ENCODE data around the gene TMEM213.
A peak's percentile ranks its signal among the peaks of the same experiment; 100 is the strongest.

Gene TMEM213

DNA sequence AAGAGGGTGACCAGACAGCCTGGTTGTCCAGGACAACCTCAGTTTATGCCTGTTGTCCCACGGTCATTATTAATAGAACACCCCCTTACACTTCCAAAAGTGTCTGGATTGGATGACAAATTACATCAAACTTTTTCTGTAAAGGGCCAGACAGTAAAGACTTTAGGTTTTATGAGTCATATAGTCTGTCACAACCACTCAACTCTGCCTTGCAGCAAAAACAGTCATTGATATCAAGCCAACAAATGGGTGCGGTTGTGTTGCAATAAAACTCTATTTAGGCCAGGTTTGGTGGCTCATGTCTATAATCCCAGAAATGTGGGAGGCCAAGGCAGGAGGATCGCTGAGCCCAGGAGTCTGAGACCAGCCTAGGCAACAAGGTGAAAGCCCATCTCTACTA, 66.9 kb downstream of the TMEM213 start:
- H3K9me3 ChIP-seq (replicated peaks in 1 of 11), result peaks cover 0 to 6% (median 1%) of the 10 kb centered on the region in 11 experiments; a peak in 6 of 22 replicates
- H3K27ac ChIP-seq, result peak overlapping the region in 2 of 11 experiments; percentile 46 to 52; a peak in 4 of 22 replicates
- H3K9ac ChIP-seq, result no peak overlapping the region
- H4K20me1 ChIP-seq, result no peaks in the 10 kb centered on the region
- peak in 4 of 11 experiments; percentile 8 to 34 (median 22); a peak in 2 of 22 replicates for TF ChIP-seq Cebpa-rat (IDR thresholded peaks at IDR 0.05)
- H3K36me3 ChIP-seq, result peaks cover 19 to 78% (median 61%) of the 10 kb centered on the region in 11 experiments
- H3K4me3 ChIP-seq, result no peak overlapping the region
- H3K27me3 ChIP-seq, result no peaks in the 10 kb centered on the region
- H3K4me2 ChIP-seq, result peak overlapping the region in 3 of 11 experiments; percentile 7 to 19 (median 18); a peak in 2 of 22 replicates
- peaks cover 0 to 21% (median 0%) of the 10 kb centered on the region in 10 experiments; a peak in 8 of 20 replicates for H3K4me1 ChIP-seq

DNA sequence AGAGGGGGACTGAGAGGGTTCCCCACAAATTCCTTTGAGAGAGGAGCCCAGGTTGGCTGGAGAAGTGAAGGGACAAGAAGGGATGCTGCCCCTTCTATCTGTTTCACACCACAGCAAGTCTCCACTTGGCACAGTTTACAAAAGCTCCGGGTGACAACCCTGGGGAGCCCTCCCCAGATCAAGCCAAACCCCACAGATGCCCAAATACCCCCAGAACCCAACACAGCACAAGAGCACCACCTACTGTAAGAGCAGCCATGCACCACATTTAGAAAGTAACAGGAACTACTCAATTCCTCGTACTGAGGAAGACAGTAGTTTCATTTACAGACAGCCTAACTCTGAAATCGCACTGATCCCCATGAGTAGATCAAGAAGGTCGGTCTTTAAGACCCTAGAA, 68.0 kb downstream of the TMEM213 start:
- H3K36me3 ChIP-seq, result peaks cover 15 to 78% (median 60%) of the 10 kb centered on the region in 11 experiments; a peak in 21 of 22 replicates
- no peak overlapping the region; a peak in 1 of 22 replicates for H3K4me2 ChIP-seq
- peak overlapping the region in 2 of 11 experiments; percentile 46 to 52; a peak in 1 of 22 replicates for H3K27ac ChIP-seq
- H4K20me1 ChIP-seq, result no peaks in the 10 kb centered on the region
- H3K9ac ChIP-seq, result no peak overlapping the region
- peaks cover 0 to 21% (median 0%) of the 10 kb centered on the region in 10 experiments; a peak in 8 of 20 replicates for H3K4me1 ChIP-seq
- H3K4me3 ChIP-seq, result no peak overlapping the region
- no peaks in the 10 kb centered on the region for H3K27me3 ChIP-seq
- TF ChIP-seq Cebpa-rat (IDR thresholded peaks at IDR 0.05), result no peak
- H3K9me3 ChIP-seq (replicated peaks in 1 of 11), result peaks cover 0 to 3% (median 0%) of the 10 kb centered on the region in 11 experiments; a peak in 2 of 22 replicates

DNA sequence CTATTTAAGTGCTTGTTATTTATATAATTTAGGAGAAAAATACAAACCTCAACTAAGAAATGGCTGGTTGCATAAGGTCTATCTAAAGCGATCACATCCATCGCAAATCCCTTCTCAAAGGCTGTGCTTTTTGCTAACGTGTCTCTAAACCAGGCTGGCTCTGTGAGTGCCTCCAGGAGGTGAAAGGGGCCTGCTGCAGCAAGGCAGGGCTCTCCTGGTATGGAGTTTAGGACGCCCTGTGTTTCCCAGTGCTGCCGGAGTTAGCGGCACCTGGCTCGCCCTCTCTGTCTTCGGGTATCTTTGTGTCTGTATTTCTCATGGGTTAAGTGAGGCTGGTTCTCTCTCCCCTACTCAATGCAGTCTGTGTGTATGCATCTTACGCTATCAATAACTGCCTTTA, 68.6 kb downstream of the TMEM213 start:
- Histone ChIP-seq H3K27me3 (no peaks in the 10 kb centered on the region), H3K9me3 (replicated peaks in 1 of 11) (no peaks in the 10 kb centered on the region), H3K9ac (no peak overlapping the region), H3K27ac (no peak overlapping the region), H3K4me3 (no peak overlapping the region), H3K4me2 (no peak overlapping the region), H3K4me1 (peaks cover 0 to 21% (median 0%) of the 10 kb centered on the region in 10 experiments; a peak in 8 of 20 replicates), H3K36me3 (peaks cover 16 to 78% (median 58%) of the 10 kb centered on the region in 11 experiments; a peak in 21 of 22 replicates), H4K20me1 (no peaks in the 10 kb centered on the region)
- TF ChIP-seq Cebpa-rat (IDR thresholded peaks at IDR 0.05), result no peak

DNA sequence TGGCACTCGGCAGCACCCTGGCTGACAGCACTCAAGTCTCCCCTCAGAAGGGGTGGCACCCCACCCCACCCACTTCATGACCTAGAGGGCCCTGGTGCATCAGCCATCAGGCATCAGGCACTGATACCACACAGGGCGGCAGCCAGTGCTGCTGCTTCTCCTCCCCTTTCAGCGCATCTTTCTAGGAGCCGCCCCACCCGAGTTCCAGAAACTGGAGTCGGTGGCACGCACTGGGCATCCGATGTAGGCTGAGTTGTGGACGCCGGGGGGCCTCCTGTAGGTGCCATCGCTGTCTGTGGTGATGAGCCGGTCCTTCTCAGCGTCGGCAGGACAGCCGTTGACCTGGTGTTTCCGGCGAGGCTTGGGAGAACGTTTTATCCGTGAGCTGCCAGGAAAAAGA, 70.0 kb downstream of the TMEM213 start:
- H3K4me2 ChIP-seq, result no peak overlapping the region
- H3K36me3 ChIP-seq, result peaks cover 16 to 78% (median 57%) of the 10 kb centered on the region in 11 experiments; a peak in 20 of 22 replicates
- H3K9ac ChIP-seq, result no peak overlapping the region
- no peaks in the 10 kb centered on the region for H3K9me3 ChIP-seq (replicated peaks in 1 of 11)
- no peak overlapping the region for H3K27ac ChIP-seq
- H3K4me3 ChIP-seq, result no peak overlapping the region
- peaks cover 0 to 21% (median 0%) of the 10 kb centered on the region in 10 experiments; a peak in 8 of 20 replicates for H3K4me1 ChIP-seq
- TF ChIP-seq Cebpa-rat (IDR thresholded peaks at IDR 0.05), result no peak
- H4K20me1 ChIP-seq, result no peaks in the 10 kb centered on the region
- no peaks in the 10 kb centered on the region for H3K27me3 ChIP-seq

DNA sequence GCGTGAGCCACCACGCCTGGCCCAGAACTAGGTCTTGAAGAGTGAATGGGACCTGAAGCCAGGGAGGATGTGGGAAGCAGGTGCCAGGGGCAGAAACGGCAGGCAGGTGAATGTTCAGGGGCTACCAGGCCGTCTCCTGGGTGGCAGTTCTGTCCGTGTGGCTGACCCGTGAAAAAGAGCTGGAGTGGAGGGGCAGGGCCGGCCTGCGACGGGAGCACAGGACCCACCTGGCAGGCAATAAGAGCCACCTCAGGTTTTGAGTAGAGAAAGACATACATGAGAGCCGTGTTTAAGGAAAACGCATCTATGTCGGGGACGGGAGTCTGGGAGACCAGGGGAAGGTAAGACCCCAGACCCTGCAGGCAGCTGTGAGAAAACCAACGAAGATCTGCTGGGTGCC, 70.9 kb downstream of the TMEM213 start:
- no peaks in the 10 kb centered on the region for H3K27me3 ChIP-seq
- H3K9me3 ChIP-seq (replicated peaks in 1 of 11), result no peaks in the 10 kb centered on the region
- H3K9ac ChIP-seq, result no peak overlapping the region
- H3K4me3 ChIP-seq, result no peak overlapping the region
- no peak overlapping the region for H3K27ac ChIP-seq
- H3K4me2 ChIP-seq, result no peak overlapping the region
- H3K4me1 ChIP-seq, result peaks cover 0 to 21% (median 0%) of the 10 kb centered on the region in 10 experiments; a peak in 8 of 20 replicates
- TF ChIP-seq Cebpa-rat (IDR thresholded peaks at IDR 0.05), result no peak
- no peaks in the 10 kb centered on the region for H4K20me1 ChIP-seq
- H3K36me3 ChIP-seq, result peaks cover 16 to 69% (median 54%) of the 10 kb centered on the region in 11 experiments; a peak in 20 of 22 replicates

DNA sequence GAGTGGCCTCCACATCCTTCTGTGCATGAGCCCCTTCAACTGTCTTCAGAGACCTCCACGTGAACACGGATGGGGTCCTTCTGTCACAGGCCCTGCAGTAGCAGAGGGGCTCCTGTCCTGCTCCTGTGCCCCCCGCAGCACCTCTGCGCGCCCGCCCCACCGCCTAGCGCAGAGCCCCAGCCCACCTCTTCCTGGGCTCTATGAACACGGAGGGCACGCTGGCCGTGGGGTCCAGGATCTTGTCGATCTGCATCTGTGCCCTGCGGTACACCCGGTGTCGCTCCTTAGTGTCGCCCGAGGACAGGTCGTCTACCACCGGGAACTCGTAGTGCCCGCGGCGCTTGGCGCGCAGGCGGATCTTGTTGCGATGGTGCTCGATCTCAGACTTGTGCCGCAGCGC, 71.6 kb downstream of the TMEM213 start:
- no peaks in the 10 kb centered on the region for H4K20me1 ChIP-seq
- H3K27ac ChIP-seq, result no peak overlapping the region
- TF ChIP-seq Cebpa-rat (IDR thresholded peaks at IDR 0.05), result no peak
- H3K9me3 ChIP-seq (replicated peaks in 1 of 11), result no peaks in the 10 kb centered on the region
- H3K4me2 ChIP-seq, result no peak overlapping the region
- no peaks in the 10 kb centered on the region for H3K27me3 ChIP-seq
- H3K4me1 ChIP-seq, result peaks cover 0 to 14% (median 0%) of the 10 kb centered on the region in 10 experiments; a peak in 8 of 20 replicates
- H3K36me3 ChIP-seq, result peaks cover 16 to 63% (median 49%) of the 10 kb centered on the region in 11 experiments; a peak in 20 of 22 replicates
- no peak overlapping the region for H3K4me3 ChIP-seq
- no peak overlapping the region for H3K9ac ChIP-seq

DNA sequence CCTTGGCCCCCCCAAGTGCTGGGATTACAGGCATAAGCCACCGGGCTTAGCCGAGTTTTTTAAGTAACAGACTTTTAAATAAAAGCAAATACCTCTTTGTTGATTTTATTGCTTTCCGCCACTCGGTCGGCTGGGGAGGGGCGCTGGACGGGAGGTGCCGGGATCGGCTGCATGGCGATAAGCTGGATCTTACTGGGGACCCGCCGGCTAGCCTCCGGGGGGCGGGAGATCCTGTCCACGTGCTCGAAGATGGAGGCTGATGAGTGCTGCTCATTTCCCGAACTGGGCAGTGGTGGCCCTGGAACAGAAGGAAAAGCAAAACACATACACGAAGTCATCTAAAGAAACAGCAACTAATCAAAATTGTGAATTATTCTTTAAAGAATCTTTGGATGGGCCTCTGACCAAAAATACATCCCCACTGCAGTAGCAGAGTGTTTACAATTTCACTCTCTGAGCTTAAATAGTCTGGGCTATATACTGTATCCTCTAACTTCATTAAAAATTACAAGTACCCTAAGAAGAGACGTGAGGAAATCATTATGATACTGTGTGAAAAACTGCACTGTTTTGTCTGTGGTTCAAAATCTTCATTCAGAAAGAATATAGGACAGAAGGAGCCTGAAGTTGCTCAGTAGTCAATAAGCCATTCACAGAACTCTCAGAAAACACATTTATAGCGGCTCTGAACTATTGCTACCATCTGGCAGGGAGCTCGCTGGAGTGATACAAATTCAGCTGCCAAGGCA, 73.4 kb downstream of the TMEM213 start:
- no peak overlapping the region for H3K4me2 ChIP-seq
- TF ChIP-seq Cebpa-rat (IDR thresholded peaks at IDR 0.05), result no peak

DNA sequence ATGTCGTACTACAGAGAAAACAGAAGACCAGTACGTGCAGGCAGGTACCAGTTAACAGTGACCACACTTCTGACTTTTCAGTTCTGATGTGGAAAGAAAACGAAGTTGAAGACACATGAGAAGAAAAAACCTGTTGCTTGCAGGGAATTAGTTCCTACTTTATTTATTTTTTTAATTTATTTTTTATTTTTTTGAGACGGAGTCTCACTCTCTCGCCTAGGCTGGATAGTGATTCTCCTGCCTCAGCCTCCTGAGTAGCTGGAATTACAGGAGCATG, 74.0 kb downstream of the TMEM213 start:
- TF ChIP-seq Cebpa-rat (IDR thresholded peaks at IDR 0.05), result no peak
- H3K27ac ChIP-seq, result no peak overlapping the region
- H3K36me3 ChIP-seq, result peaks cover 16 to 74% (median 46%) of the 10 kb centered on the region in 11 experiments; a peak in 20 of 22 replicates
- H4K20me1 ChIP-seq, result no peaks in the 10 kb centered on the region
- no peak overlapping the region for H3K9ac ChIP-seq
- no peak overlapping the region for H3K4me2 ChIP-seq
- H3K4me1 ChIP-seq, result peaks cover 0 to 9% (median 6%) of the 10 kb centered on the region in 10 experiments; a peak in 7 of 20 replicates
- H3K27me3 ChIP-seq, result no peaks in the 10 kb centered on the region
- H3K4me3 ChIP-seq, result no peak overlapping the region
- no peaks in the 10 kb centered on the region for H3K9me3 ChIP-seq (replicated peaks in 1 of 11)

More for the DNA sequence above, 73.4 kb downstream of the TMEM213 start:
- no peaks in the 10 kb centered on the region for H3K27me3 ChIP-seq
- no peaks in the 10 kb centered on the region for H4K20me1 ChIP-seq
- H3K36me3 ChIP-seq, result peaks cover 16 to 72% (median 51%) of the 10 kb centered on the region in 11 experiments; a peak in 20 of 22 replicates
- H3K9me3 ChIP-seq (replicated peaks in 1 of 11), result no peaks in the 10 kb centered on the region
- no peak overlapping the region for H3K9ac ChIP-seq
- H3K4me3 ChIP-seq, result no peak overlapping the region
- peaks cover 0 to 9% (median 6%) of the 10 kb centered on the region in 10 experiments; a peak in 7 of 20 replicates for H3K4me1 ChIP-seq
- H3K27ac ChIP-seq, result no peak overlapping the region

DNA sequence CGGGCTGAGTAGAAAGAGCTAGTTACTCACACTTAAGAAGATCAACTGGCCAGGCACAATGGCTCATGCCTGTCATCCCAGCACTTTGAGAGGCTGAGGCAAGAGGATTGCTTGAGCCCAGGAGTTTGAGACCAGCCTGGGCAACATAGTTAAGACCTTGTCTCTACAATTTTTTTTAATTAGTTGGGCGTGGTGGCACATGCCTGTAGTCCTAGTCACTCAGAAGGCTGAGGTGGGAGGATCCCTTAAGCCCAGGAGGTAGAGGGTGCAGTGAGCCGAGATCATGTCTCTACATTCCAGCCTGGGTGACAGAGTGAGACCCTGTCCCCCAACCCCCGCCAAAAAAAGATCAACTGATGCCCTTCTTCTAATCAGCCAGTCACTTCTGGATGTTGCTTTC, 74.8 kb downstream of the TMEM213 start:
- no peak for TF ChIP-seq Cebpa-rat (IDR thresholded peaks at IDR 0.05)
- Histone ChIP-seq H3K4me1 (peaks cover 0 to 9% (median 6%) of the 10 kb centered on the region in 10 experiments; a peak in 7 of 20 replicates), H4K20me1 (no peaks in the 10 kb centered on the region), H3K4me3 (no peak overlapping the region), H3K27ac (no peak overlapping the region), H3K36me3 (peaks cover 14 to 73% (median 41%) of the 10 kb centered on the region in 11 experiments; a peak in 20 of 22 replicates), H3K9ac (no peak overlapping the region), H3K27me3 (no peaks in the 10 kb centered on the region), H3K9me3 (replicated peaks in 1 of 11) (no peaks in the 10 kb centered on the region), H3K4me2 (no peak overlapping the region)

All from BLaER1 treated with 17β-estradiol and CSF1 and Interleukin-3, amounts not matched to agents 10 nM and 100 nM (cell line).